SKM-1 treated with dmso at 0.1 percent for 144 hours (cell line): ENCODE measurements around the gene AGTRAP.

Experiments used
- DNase-seq: peaks from one replicate; lab custom pipeline; 2025; ENCODE audit not compliant: unreplicated experiment; lab: John Stamatoyannopoulos, UW

Gene AGTRAP

GRCh38 chr1:11795238-11795890, 59.4 kb downstream of the AGTRAP start:
- no peak for DNase-seq

- no peak for DNase-seq
Observed at GRCh38 chr1:11796036-11796828, 60.3 kb downstream of the AGTRAP start.

- no peak for DNase-seq
Observed at GRCh38 chr1:11797525-11798216, 61.7 kb downstream of the AGTRAP start.

GRCh38 chr1:11799099-11799498, 63.2 kb downstream of the AGTRAP start:
- DNase-seq = no peak

- no peak for DNase-seq
Observed at GRCh38 chr1:11799896-11800295, 64.0 kb downstream of the AGTRAP start.

- DNase-seq = no peak
Observed at GRCh38 chr1:11800391-11800755, 64.4 kb downstream of the AGTRAP start.
